Measurements from ENCODE around the gene DOCK9.

Gene DOCK9

DNA sequence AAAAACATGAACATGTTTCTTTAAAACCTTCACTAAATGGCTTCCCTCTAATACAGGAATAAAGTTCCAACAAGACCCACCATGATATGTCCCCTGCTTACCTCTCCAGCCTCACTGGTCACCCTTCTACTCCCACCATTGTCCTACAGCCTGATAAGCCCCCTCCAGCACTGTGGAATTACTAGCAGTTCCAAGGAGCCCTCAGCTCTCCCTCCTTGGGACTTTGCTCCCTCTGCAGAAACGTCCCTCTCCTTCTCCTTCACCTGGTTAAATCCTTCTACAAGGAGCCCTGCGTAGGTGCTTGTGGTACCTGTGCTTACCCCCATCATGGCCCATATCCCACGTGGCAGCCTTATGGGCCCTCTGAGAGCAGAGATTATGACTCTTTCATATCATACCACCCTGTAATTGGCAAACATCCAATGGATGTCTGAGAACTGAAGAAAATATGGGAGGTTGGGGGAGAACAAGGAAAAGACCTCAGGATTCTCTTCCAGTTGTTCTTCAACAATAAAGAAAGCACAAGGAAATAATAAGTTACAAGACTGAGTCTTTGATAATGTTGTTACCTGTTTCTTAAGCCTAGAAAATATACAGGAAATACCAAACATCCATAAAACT lies 26.1 kb upstream of the DOCK9 start:
- no peak for DNase-seq (ENCODE audit: low read depth)
- no peak overlapping the region for H3K4me3 ChIP-seq (ENCODE audit: low read length)
- TF ChIP-seq, protein P1, sequence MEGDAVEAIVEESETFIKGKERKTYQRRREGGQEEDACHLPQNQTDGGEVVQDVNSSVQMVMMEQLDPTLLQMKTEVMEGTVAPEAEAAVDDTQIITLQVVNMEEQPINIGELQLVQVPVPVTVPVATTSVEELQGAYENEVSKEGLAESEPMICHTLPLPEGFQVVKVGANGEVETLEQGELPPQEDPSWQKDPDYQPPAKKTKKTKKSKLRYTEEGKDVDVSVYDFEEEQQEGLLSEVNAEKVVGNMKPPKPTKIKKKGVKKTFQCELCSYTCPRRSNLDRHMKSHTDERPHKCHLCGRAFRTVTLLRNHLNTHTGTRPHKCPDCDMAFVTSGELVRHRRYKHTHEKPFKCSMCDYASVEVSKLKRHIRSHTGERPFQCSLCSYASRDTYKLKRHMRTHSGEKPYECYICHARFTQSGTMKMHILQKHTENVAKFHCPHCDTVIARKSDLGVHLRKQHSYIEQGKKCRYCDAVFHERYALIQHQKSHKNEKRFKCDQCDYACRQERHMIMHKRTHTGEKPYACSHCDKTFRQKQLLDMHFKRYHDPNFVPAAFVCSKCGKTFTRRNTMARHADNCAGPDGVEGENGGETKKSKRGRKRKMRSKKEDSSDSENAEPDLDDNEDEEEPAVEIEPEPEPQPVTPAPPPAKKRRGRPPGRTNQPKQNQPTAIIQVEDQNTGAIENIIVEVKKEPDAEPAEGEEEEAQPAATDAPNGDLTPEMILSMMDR (conservative IDR thresholded peaks at IDR 0.05; ENCODE audit: low read depth, low read length): no peak

DNA sequence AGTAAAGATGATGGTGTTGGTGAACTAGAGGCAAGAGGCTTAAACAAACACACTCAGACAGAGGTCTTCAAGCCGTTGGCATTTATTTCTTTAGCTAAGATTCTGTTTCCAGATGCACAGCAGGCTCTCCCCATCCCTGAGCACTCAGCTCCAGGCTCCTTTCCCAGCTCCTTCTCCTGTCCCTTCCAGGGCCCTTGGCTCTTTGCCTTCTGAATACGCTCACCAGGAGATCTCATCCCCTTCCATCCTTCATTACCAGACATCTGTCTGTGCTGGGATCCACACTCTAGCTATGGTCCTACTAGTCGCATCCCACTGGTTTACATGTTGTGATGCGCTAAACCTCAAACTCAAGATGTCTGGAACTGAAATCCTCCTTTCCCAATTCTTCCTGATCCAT lies 25.3 kb upstream of the DOCK9 start:
- H3K4me3 ChIP-seq (ENCODE audit: low read length): no peak overlapping the region
- no peak for DNase-seq (ENCODE audit: low read depth)

DNA sequence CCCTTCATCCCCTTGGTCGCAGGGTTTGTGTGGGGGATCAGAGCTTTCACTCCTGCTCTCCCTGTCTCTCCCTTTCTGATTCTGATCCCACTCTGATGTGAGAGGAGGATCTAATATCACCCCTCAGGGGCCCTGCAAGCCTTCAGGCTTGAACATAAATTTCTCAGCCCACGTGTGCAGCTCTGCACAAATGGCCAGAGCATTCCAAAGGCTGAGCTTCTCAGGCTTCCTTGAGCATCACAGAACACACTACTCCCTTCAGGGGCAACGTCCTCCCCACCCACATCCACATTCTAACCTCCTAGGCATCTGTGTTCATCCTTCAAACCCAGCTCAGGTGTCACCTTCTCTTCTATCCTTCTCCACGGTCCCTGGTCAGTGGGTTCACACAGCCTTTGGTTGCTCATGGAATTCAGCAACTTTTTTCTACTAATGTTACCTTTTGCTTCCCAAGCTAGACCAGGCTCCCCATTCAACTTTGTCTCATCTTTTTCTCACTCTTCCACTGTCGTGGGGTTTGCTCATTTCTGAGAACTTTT lies 24.4 kb upstream of the DOCK9 start:
- no peak for DNase-seq (ENCODE audit: low read depth)
- H3K4me3 ChIP-seq (ENCODE audit: low read length): no peak overlapping the region
- TF ChIP-seq, protein P1 (conservative IDR thresholded peaks at IDR 0.05; ENCODE audit: low read depth, low read length): no peak

More for the DNA sequence above, 25.3 kb upstream of the DOCK9 start:
- TF ChIP-seq, protein P1 (conservative IDR thresholded peaks at IDR 0.05; ENCODE audit: low read depth, low read length): no peak

DNA sequence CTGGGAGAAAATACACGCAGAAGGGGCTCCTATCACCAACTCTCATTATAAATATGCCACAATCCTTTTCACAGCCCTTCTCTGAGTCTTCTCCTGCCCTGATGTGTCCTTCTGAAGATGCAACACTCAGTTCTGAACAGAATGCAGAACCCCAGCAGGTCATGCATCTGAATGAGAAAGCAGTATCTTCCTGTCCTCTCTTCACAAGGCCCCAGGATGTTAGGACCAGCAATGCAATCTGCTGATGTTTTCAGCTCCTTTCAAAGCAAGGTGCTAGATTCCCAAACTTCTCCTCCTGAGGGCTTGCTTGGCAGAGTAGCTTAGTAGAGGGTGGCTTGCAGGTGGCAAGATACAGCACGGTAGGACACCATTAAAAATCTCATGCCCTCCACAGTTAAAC lies 22.3 kb upstream of the DOCK9 start:
- TF ChIP-seq, protein P1 (conservative IDR thresholded peaks at IDR 0.05; ENCODE audit: low read depth, low read length): no peak
- H3K4me3 ChIP-seq (ENCODE audit: low read length): no peak overlapping the region
- DNase-seq (ENCODE audit: low read depth): no peak

DNA sequence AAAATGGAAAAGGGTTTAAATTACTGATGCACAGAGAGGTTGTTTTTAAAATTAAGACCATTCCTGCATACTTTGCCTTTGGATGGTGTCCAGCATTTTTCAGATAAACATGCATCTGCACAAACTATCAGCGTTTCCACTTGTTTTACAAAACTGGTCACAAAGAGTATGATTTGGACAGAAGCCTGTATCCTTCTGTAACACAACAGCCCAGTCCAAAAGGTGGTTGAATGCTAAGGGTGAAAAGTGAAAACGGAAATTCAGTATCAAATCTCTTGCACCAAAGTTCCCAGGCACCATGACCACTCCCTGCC lies 21.7 kb upstream of the DOCK9 start:
- TF ChIP-seq, protein P1 (conservative IDR thresholded peaks at IDR 0.05; ENCODE audit: low read depth, low read length): no peak
- no peak for DNase-seq (ENCODE audit: low read depth)
- H3K4me3 ChIP-seq (ENCODE audit: low read length): no peak overlapping the region

DNA sequence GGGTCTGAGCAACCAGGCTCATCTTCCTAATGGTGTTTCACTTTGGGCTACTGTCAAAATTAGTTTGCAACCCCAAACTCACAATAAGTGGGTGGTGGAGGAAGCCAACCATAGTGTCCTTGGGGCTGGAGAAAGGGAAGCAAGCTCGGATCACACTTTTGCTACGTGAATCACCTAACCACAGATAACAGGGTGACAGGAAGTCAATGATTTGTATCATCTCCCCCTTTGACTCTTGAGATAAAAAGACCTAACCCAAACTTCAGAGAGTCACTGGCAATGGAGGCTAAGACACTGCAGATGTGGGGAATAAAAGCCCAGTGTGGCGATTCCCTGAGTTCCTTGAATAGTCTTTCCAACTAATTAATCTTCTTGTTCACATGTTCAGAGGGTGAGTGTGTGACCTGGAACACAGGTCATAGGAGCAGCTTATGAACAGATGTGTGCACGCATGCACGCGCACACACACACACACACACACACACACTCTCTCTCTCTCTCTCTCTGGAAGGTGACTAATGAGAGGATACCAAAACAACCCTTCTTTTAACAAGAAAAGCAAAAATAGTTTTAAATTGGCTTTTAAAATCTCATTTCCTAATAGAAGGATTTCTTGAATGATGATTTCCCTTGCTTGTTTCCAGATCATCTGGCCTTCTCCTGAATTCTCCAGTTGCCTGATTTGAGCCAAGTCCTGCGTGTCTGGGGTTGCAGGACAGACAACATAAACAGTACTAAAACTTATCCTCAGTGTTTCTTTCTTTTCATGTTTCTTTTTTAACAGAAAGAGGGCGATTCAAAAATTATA lies 21.2 kb upstream of the DOCK9 start:
- DNase-seq (ENCODE audit: low read depth): no peak

More for the DNA sequence above, 21.2 kb upstream of the DOCK9 start:
- no peak overlapping the region for H3K4me3 ChIP-seq (ENCODE audit: low read length)
- TF ChIP-seq, protein P1 (conservative IDR thresholded peaks at IDR 0.05; ENCODE audit: low read depth, low read length): no peak
